Kidney epithelial cell (primary cell): ENCODE results near the gene SLC22A17. TPM values are rescaled to one million over a fixed set of nuclear protein-coding genes. Genes with fewer than 3 reads are reported as not detected.

Experiments
- DNase-seq: peaks from one replicate; pipeline ENCODE4 v3.0.0-alpha.2; 2010; ENCODE audit warnings: low read depth
- H3K27me3 ChIP-seq: 2 replicates; pipeline ENCODE4 v1.6.0; 2011; ENCODE audit warnings: low read length; ENCODE audit not compliant: control insufficient read depth, insufficient read depth
- H3K36me3 ChIP-seq: 2 replicates; pipeline ENCODE4 v1.5.1; 2011; ENCODE audit warnings: low read length; ENCODE audit not compliant: control insufficient read depth, insufficient read depth
- H3K4me3 ChIP-seq: 2 replicates; pipeline ENCODE4 v1.5.1; 2011; ENCODE audit warnings: low read depth, mild to moderate bottlenecking, control low read depth, low read length
- total RNA-seq: library from RNA; depleted of rRNA; stranded (reverse); fragments of >200 nt; gene quantifications from 2 replicates; pipeline ENCODE4 v1.2.3, GENCODE V29; 2015
- TF ChIP-seq, protein P1 (sequence below): IDR thresholded peaks from 2 replicates; pipeline ENCODE4 v1.5.1; 2011; ENCODE audit warnings: mild to moderate bottlenecking, moderate library complexity, low read length, control low read depth, inconsistent platforms; ENCODE audit not compliant: insufficient read depth, poor library complexity, severe bottlenecking

Gene SLC22A17
- total RNA-seq, 1 donor from 2014 or later, result 7.8 TPM

DNA sequence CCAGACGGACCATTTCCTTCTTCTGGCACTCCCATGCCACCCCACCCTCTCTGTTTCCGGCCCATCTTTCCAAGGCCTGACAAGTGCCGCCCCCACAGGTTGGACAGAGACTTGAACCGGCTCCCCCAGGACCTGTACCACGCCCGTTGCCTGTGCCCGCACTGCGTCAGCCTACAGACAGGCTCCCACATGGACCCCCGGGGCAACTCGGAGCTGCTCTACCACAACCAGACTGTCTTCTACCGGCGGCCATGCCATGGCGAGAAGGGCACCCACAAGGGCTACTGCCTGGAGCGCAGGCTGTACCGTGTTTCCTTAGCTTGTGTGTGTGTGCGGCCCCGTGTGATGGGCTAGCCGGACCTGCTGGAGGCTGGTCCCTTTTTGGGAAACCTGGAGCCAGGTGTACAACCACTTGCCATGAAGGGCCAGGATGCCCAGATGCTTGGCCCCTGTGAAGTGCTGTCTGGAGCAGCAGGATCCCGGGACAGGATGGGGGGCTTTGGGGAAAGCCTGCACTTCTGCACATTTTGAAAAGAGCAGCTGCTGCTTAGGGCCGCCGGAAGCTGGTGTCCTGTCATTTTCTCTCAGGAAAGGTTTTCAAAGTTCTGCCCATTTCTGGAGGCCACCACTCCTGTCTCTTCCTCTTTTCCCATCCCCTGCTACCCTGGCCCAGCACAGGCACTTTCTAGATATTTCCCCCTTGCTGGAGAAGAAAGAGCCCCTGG is 23.0 kb upstream of the SLC22A17 start:
- no peak overlapping the region for H3K4me3 ChIP-seq
- no peaks in the 10 kb centered on the region for H3K36me3 ChIP-seq
- H3K27me3 ChIP-seq, result peaks cover 17% of the 10 kb centered on the region
- no peak for DNase-seq
- TF ChIP-seq, protein P1, sequence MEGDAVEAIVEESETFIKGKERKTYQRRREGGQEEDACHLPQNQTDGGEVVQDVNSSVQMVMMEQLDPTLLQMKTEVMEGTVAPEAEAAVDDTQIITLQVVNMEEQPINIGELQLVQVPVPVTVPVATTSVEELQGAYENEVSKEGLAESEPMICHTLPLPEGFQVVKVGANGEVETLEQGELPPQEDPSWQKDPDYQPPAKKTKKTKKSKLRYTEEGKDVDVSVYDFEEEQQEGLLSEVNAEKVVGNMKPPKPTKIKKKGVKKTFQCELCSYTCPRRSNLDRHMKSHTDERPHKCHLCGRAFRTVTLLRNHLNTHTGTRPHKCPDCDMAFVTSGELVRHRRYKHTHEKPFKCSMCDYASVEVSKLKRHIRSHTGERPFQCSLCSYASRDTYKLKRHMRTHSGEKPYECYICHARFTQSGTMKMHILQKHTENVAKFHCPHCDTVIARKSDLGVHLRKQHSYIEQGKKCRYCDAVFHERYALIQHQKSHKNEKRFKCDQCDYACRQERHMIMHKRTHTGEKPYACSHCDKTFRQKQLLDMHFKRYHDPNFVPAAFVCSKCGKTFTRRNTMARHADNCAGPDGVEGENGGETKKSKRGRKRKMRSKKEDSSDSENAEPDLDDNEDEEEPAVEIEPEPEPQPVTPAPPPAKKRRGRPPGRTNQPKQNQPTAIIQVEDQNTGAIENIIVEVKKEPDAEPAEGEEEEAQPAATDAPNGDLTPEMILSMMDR, result no peak

DNA sequence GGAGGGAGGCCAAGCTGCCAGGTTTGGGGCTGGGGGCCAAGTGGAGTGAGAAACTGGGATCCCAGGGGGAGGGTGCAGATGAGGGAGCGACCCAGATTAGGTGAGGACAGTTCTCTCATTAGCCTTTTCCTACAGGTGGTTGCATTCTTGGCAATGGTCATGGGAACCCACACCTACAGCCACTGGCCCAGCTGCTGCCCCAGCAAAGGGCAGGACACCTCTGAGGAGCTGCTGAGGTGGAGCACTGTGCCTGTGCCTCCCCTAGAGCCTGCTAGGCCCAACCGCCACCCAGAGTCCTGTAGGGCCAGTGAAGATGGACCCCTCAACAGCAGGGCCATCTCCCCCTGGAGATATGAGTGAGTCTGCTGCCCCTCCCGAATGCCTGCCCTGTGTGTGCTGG is 20.4 kb upstream of the SLC22A17 start:
- no peak overlapping the region for H3K4me3 ChIP-seq
- TF ChIP-seq, protein P1, result no peak
- no peaks in the 10 kb centered on the region for H3K36me3 ChIP-seq
- H3K27me3 ChIP-seq, result peaks cover 9% of the 10 kb centered on the region
- DNase-seq, result no peak

DNA sequence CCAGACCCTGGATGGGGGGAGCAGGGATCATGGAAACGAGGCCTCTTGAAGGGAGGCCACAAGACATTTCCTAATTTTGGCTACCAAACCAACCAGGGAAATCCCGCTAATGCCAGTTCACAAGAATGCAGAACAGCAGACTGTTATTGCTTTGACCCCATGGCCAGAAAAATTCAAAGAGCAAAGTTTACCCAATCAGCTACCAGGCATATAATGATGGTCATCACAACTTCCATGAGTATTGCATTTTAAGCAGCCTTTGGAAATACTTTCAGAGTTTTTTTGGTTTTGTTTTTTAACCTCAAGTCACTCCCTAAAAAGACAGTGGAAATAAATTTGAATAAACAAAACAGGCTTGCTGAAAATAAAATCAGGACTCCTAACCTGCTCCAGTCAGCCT is 19.8 kb upstream of the SLC22A17 start, which contains the start of gene IL25:
Gene IL25, plus strand, starts transcription at position 301 of the 400 bp plus-strand sequence.
- Histone ChIP-seq H3K36me3 (no peaks in the 10 kb centered on the region), H3K27me3 (peaks cover 13% of the 10 kb centered on the region), H3K4me3 (no peak within 1 kb of the TSS)
- TF ChIP-seq, protein P1, result no peak
- no peak for DNase-seq

DNA sequence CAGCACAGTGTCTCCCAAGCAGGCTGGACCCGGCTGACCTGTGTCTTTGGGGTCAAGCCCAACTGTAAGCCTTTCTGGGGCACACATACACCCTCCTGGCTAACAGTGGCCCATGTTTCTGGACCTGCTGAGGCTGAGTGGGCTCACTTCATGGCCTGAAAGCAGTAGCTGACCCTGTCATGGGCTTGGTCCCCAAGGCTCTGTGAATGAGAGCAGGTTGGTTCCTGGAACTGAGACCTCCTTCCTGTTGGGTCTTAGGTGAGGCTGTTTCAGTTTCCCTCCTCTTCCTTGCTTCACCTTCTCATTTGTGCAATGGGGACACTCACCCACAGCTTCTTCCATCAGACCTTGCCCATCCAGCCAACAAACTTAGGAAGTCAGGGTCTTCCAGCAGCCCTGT is 19.2 kb upstream of the SLC22A17 start:
- Histone ChIP-seq H3K4me3 (no peak overlapping the region), H3K36me3 (no peaks in the 10 kb centered on the region), H3K27me3 (peaks cover 10% of the 10 kb centered on the region)
- TF ChIP-seq, protein P1, result no peak
- DNase-seq, result no peak

DNA sequence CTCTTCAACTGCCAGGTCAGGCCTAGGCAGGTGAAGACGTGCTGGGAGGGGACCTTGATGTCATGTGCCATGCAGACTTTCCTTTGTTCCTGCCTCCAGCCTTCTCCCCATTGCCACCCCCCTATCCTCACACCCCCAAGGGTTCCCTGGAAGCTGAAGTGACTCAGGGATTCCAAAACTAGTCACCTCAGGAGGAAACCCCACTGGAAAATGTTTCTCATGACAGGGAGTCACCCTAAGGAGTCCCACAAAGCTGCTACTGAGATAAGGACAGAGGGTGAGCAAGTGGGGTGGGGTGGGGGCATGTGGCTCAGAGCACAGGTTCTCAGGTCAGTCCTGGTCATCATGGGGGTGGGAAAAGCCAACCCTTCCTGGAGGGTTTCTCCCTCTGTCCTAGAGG is 17.5 kb upstream of the SLC22A17 start:
- H3K36me3 ChIP-seq, result no peaks in the 10 kb centered on the region
- DNase-seq, result no peak
- no peak overlapping the region for H3K4me3 ChIP-seq
- peaks cover 17% of the 10 kb centered on the region for H3K27me3 ChIP-seq
- TF ChIP-seq, protein P1, result no peak
